SK-N-SH (cell line): Measurements from ENCODE around the gene WIZ. TPM values are rescaled to one million over a fixed set of nuclear protein-coding genes. Genes with fewer than 3 reads are reported as not detected.

Source experiments
- CTCF ChIA-PET: fragments of 300-600, 350-600 bp; formaldehyde crosslinking; extraction: SDS; loops from one replicate; lab custom pipeline; 2021; lab: Yijun Ruan, JAX
- POLR2A ChIA-PET: fragments of 350-600 bp; sonication (Branson Sonifier 250); formaldehyde crosslinking; extraction: SDS; loops from one replicate; lab custom pipeline; 2020; ENCODE audit warnings: antibody characterized with exemption, inconsistent platforms; lab: Yijun Ruan, JAX
- DNase-seq: peaks from one replicate; pipeline ENCODE4 v3.0.0; 2012
- H2AFZ ChIP-seq: fragments of 200-600 bp; sonication (generic); 2 replicates; pipeline ENCODE4 v1.8.1; 2016; ENCODE audit warnings: antibody characterized with exemption, mild to moderate bottlenecking, low read depth
- H3F3A ChIP-seq: fragments of 200-600 bp; sonication (generic); replicated peaks from 2 replicates; pipeline ENCODE3; 2016; ENCODE audit warnings: antibody characterized with exemption, mild to moderate bottlenecking; ENCODE audit not compliant: insufficient read depth
- H3K27ac ChIP-seq, 2 experiments: fragments of 200-500 bp in 1 of 2; fragments of 200-600 bp in 1 of 2; sonication (Bioruptor generic) in 1 of 2; sonication (generic), shearing (Covaris generic) in 1 of 2; 2 replicates each; pipeline versions ENCODE4 v1.5.1 to v1.6.1; 2014 to 2016; ENCODE audit warnings: low read depth in 2 of 2, inconsistent platforms in 1 of 2, low read length in 1 of 2, mild to moderate bottlenecking in 1 of 2, mixed read lengths in 1 of 2
- H3K27me3 ChIP-seq: fragments of 200-600 bp; sonication (generic), shearing (Covaris generic); 2 replicates; pipeline ENCODE4 v1.6.1; 2016; ENCODE audit warnings: mixed run types; ENCODE audit not compliant: insufficient read depth
- H3K36me3 ChIP-seq, 2 experiments: fragments of 200-500 bp in 1 of 2; fragments of 200-600 bp in 1 of 2; sonication (Bioruptor generic) in 1 of 2; sonication (generic) in 1 of 2; replicated peaks in 1 of 2; 2 replicates each; pipeline versions ENCODE3 to v1.5.1; 2014 to 2016; ENCODE audit warnings: low read length in 1 of 2, mild to moderate bottlenecking in 1 of 2; ENCODE audit not compliant: insufficient read depth in 2 of 2, control insufficient read depth in 1 of 2
- H3K4me1 ChIP-seq, 2 experiments: fragments of 200-500 bp in 1 of 2; fragments of 200-600 bp in 1 of 2; sonication (Bioruptor generic) in 1 of 2; sonication (generic), shearing (Covaris generic) in 1 of 2; 2 replicates each; pipeline versions ENCODE4 v1.5.1 to v1.6.1; 2014 to 2016; ENCODE audit warnings: low read depth in 1 of 2, low read length in 1 of 2, mixed run types in 1 of 2; ENCODE audit not compliant: insufficient read depth in 2 of 2, control insufficient read depth in 1 of 2
- H3K4me2 ChIP-seq: fragments of 200-600 bp; sonication (generic), shearing (Covaris generic); 2 replicates; pipeline ENCODE4 v1.6.1; 2017; ENCODE audit warnings: mixed run types
- H3K4me3 ChIP-seq, 2 experiments: fragments of 200-500 bp in 1 of 2; fragments of 200-600 bp in 1 of 2; sonication (Bioruptor generic) in 1 of 2; sonication (generic), shearing (Covaris generic) in 1 of 2; 2 replicates each; pipeline versions ENCODE4 v1.5.1 to v1.8.1; 2014 to 2016; ENCODE audit warnings: low read depth in 2 of 2, inconsistent platforms in 1 of 2, low read length in 1 of 2, mild to moderate bottlenecking in 1 of 2, mixed read lengths in 1 of 2, moderate library complexity in 1 of 2
- H3K79me2 ChIP-seq: fragments of 200-600 bp; sonication (generic); 2 replicates; pipeline ENCODE4 v1.8.1; 2017; ENCODE audit warnings: mild to moderate bottlenecking; ENCODE audit not compliant: insufficient read depth
- H3K9ac ChIP-seq: fragments of 200-600 bp; sonication (generic); 2 replicates; pipeline ENCODE4 v1.6.1; 2017; ENCODE audit warnings: mixed run types
- H3K9me2 ChIP-seq: fragments of 200-600 bp; sonication (generic); 2 replicates; pipeline ENCODE4 v1.6.1; 2017; ENCODE audit warnings: mixed run types
- H3K9me3 ChIP-seq: fragments of 200-600 bp; sonication (generic); 2 replicates; pipeline ENCODE4 v1.6.1; 2017; ENCODE audit warnings: mixed run types, mild to moderate bottlenecking, moderate library complexity
- H4K20me1 ChIP-seq: fragments of 200-600 bp; sonication (generic); 2 replicates; pipeline ENCODE4 v1.6.1; 2017; ENCODE audit warnings: mild to moderate bottlenecking, mixed run types; ENCODE audit not compliant: insufficient read depth
- FOSL2 ChIP-seq: IDR thresholded peaks from 2 replicates; pipeline ENCODE4 v1.4.0; 2012; ENCODE audit warnings: low read depth, mild to moderate bottlenecking, moderate library complexity, borderline replicate concordance
- FOXJ3 ChIP-seq: sonication (generic); formaldehyde crosslinking; IDR thresholded peaks from 2 replicates; pipeline ENCODE4 v1.5.1; 2020; ENCODE audit warnings: mild to moderate bottlenecking, missing genetic modification reagents
- JUND ChIP-seq: IDR thresholded peaks from 2 replicates; pipeline ENCODE4 v1.4.0; 2012
- MXI1 ChIP-seq: IDR thresholded peaks from 2 replicates; pipeline ENCODE4 v1.6.1; 2012; ENCODE audit warnings: mild to moderate bottlenecking, low read depth, low read length, improper control_type of control experiment
- NRF1 ChIP-seq: IDR thresholded peaks from 2 replicates; pipeline ENCODE4 v1.6.1; 2012; ENCODE audit warnings: low read depth, mild to moderate bottlenecking, low read length
- RAD21 ChIP-seq: IDR thresholded peaks from 2 replicates; pipeline ENCODE4 v1.6.1; 2012; ENCODE audit warnings: mild to moderate bottlenecking, low read length
- RFX5 ChIP-seq: IDR thresholded peaks from 2 replicates; pipeline ENCODE4 v1.6.1; 2012; ENCODE audit warnings: mild to moderate bottlenecking, improper control_type of control experiment, low read length
- RXRA ChIP-seq: IDR thresholded peaks from 2 replicates; pipeline ENCODE4 v1.4.0; 2012; ENCODE audit warnings: low read depth, mild to moderate bottlenecking, borderline replicate concordance
- SIN3A ChIP-seq: IDR thresholded peaks from 2 replicates; pipeline ENCODE4 v1.6.1; 2012; ENCODE audit warnings: low read depth, mild to moderate bottlenecking, low read length, moderate library complexity, borderline replicate concordance
- SMC3 ChIP-seq: IDR thresholded peaks from 2 replicates; pipeline ENCODE4 v1.6.1; 2012; ENCODE audit warnings: low read depth, low read length, improper control_type of control experiment
- TAF1 ChIP-seq: IDR thresholded peaks from 2 replicates; pipeline ENCODE4 v1.6.1; 2012; ENCODE audit warnings: low read depth, mild to moderate bottlenecking, low read length, moderate library complexity, borderline replicate concordance
- TEAD4 ChIP-seq: IDR thresholded peaks from 2 replicates; pipeline ENCODE4 v1.4.0; 2012; ENCODE audit warnings: mild to moderate bottlenecking, borderline replicate concordance; ENCODE audit not compliant: insufficient read depth
- WGBS: methylation state at CpG from one replicate; pipeline ENCODE4 v1.1.6; 2017; ENCODE audit warnings: low lambda C conversion rate; 5-methylcytosine and 5-hydroxymethylcytosine counted together
- polyA plus RNA-seq, 3 experiments: library from polyadenylated mRNA; depleted of rRNA; stranded (reverse); fragments of >200 nt; gene quantifications; 2 replicates each; pipeline ENCODE4 v1.2.3, GENCODE V29; 2012
- TF ChIP-seq, protein P1 (sequence below): fragments of 150-350 bp; IDR thresholded peaks from 2 replicates; pipeline ENCODE4 v1.6.1; 2016; ENCODE audit warnings: mild to moderate bottlenecking, low read depth, low read length
- TF ChIP-seq, protein P2 (sequence below): fragments of 200-600 bp; sonication (generic); IDR thresholded peaks from 2 replicates; pipeline ENCODE4 v1.6.1; 2017; ENCODE audit warnings: antibody characterized with exemption, mild to moderate bottlenecking, moderate library complexity

The WIZ gene
- polyA plus RNA-seq, 1 of the 3 experiments (the other 2 are of a cell fraction), result 15.5 TPM

DNA sequence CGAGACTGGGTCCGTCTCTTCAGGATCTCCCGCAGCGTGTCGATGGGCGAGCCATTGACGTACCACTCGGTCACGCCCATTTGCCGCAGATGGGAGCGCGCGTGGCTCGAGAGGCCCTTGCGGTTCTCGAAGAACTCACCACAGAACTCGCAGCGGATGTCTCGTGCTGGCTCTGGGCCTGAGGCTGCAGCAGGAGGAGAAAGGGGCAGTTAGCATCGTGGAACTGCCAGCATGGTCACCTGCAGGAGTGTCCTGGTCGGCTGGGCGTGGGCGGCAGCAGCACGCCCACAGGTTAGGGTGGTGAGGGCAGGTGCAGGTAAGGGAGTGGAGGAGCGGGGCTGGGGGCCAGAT lies 22.4 kb downstream of the WIZ start:
- Histone ChIP-seq H3K4me2 (no peak overlapping the region), H3K36me3 (peaks cover 28 to 69% of the 10 kb centered on the region in 2 experiments), H4K20me1 (peaks cover 17% of the 10 kb centered on the region; the same call in 1 of the 2 replicates), H3K9ac (no peak overlapping the region), H3K79me2 (peaks cover 42% of the 10 kb centered on the region), H3K9me3 (no peaks in the 10 kb centered on the region), H3K4me3 (no peak overlapping the region), H3K27ac (no peak overlapping the region), H2AFZ (no peak overlapping the region), H3K9me2 (no peaks in the 10 kb centered on the region), H3K4me1 (peaks cover 5 to 32% of the 10 kb centered on the region in 2 experiments; a peak in 2 of 4 replicates), H3F3A (no peaks in the 10 kb centered on the region), H3K27me3 (no peaks in the 10 kb centered on the region)
- POLR2A ChIA-PET, result no interaction called here
- CTCF ChIA-PET, result no interaction called here
- 100% methylated on average over 9 of the region's 25 CpGs for WGBS
- TF ChIP-seq FOXJ3 (no peak), RXRA (no peak), JUND (no peak), FOSL2 (no peak), TAF1 (no peak), RFX5 (no peak), TEAD4 (no peak), MXI1 (no peak), NRF1 (no peak), SIN3A (no peak), SMC3 (no peak), RAD21 (no peak)
- TF ChIP-seq, protein P1, sequence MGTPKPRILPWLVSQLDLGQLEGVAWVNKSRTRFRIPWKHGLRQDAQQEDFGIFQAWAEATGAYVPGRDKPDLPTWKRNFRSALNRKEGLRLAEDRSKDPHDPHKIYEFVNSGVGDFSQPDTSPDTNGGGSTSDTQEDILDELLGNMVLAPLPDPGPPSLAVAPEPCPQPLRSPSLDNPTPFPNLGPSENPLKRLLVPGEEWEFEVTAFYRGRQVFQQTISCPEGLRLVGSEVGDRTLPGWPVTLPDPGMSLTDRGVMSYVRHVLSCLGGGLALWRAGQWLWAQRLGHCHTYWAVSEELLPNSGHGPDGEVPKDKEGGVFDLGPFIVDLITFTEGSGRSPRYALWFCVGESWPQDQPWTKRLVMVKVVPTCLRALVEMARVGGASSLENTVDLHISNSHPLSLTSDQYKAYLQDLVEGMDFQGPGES, result no peak
- TF ChIP-seq, protein P2, sequence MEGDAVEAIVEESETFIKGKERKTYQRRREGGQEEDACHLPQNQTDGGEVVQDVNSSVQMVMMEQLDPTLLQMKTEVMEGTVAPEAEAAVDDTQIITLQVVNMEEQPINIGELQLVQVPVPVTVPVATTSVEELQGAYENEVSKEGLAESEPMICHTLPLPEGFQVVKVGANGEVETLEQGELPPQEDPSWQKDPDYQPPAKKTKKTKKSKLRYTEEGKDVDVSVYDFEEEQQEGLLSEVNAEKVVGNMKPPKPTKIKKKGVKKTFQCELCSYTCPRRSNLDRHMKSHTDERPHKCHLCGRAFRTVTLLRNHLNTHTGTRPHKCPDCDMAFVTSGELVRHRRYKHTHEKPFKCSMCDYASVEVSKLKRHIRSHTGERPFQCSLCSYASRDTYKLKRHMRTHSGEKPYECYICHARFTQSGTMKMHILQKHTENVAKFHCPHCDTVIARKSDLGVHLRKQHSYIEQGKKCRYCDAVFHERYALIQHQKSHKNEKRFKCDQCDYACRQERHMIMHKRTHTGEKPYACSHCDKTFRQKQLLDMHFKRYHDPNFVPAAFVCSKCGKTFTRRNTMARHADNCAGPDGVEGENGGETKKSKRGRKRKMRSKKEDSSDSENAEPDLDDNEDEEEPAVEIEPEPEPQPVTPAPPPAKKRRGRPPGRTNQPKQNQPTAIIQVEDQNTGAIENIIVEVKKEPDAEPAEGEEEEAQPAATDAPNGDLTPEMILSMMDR, result no peak
- no peak for DNase-seq

DNA sequence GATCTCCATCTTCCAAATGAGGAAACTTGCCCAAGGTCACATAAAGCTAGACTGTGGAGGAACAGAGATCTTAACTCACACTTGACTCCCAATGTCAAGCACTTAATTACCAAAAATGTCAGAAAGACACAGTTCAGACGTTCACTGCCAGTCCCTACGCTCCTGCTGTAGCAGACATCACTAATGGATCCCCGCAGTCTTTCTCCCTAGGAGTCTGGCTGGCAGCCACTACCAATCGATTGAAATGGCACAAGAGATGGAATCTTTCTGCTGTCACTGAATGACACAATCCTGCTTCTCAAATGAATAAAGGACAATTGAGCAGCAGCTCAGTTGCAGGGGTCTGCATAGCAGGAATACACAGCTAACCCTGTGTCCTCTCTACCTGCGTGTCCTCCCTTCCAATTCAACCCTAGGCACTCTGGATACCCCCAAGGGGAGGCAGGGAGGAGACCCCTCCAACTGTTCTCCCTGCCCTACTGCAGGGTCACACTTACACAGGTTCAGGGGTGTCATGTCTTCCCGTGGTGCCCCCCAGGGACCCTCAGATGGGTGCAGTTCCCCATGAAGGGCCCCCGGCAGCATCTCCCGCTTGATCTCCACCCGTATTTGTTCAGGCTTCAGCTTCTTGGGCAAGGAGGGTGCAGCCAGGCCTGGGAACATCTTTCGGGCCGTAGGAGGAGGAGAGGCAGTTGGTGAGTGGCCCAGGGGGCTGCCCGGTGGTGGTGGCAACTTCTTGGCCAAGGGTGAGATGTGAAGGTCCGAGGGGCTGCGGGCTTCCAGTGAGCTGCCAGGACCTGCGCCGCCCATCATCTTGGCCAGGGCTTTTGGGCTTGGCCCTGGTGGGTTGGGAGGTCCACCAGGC lies 23.0 kb downstream of the WIZ start:
- DNase-seq, result peak; percentile 63
- Histone ChIP-seq H3K4me3 (no peak overlapping the region), H3K9ac (no peak overlapping the region), H3K27me3 (no peaks in the 10 kb centered on the region), H3K4me2 (no peak overlapping the region), H3K4me1 (peaks cover 5 to 34% of the 10 kb centered on the region in 2 experiments; a peak in 2 of 4 replicates), H3F3A (peaks cover under 1% of the 10 kb centered on the region), H3K36me3 (peaks cover 32 to 71% of the 10 kb centered on the region in 2 experiments), H3K9me3 (no peaks in the 10 kb centered on the region), H4K20me1 (peaks cover 17% of the 10 kb centered on the region; the same call in 1 of the 2 replicates), H3K27ac (peak overlapping the region in 1 of 2 experiments; percentile 43; a peak in 2 of 4 replicates), H3K9me2 (no peaks in the 10 kb centered on the region), H3K79me2 (peaks cover 37% of the 10 kb centered on the region), H2AFZ (no peak overlapping the region)
- 84% methylated on average over 14 of the region's 16 CpGs for WGBS
- POLR2A ChIA-PET, result no interaction called here
- CTCF ChIA-PET, result no interaction called here
- TF ChIP-seq RFX5 (no peak), SMC3 (no peak)
- TF ChIP-seq, protein P2, result no peak
- TF ChIP-seq, protein P1, result no peak
